Lower leg skin (tissue), 3 donors: ENCODE data around the gene CA5A.
"Not testable (repeated sequence)": the region's sequence is repeated elsewhere in the genome, so short reads cannot be mapped to it uniquely, and the experiment has no call there.

ENCODE experiments used
- CTCF ChIP-seq, 3 donors: fragments of 450-650 bp; IDR thresholded peaks; one replicate each; pipeline ENCODE4 v1.5.1; 2016; ENCODE audit warnings: antibody characterized with exemption in 3 of 3, mild to moderate bottlenecking in 3 of 3, moderate library complexity in 2 of 3
- POLR2A ChIP-seq, 2 donors: fragments of 450-650 bp; IDR thresholded peaks; one replicate each; pipeline ENCODE4 v1.6.1; 2016 to 2017; ENCODE audit warnings: antibody characterized with exemption in 2 of 2, mild to moderate bottlenecking in 1 of 2, moderate library complexity in 1 of 2

- not testable (repeated sequence) for TF ChIP-seq POLR2A, CTCF (IDR thresholded peaks at IDR 0.05)
Observed at GRCh38 chr16:87905521-87905920, 30.8 kb downstream of the CA5A start.
